Nephron (organoid): ENCODE measurements around the gene MSRB3.

Experiments used
- H3K27ac Mint-ChIP-seq, 3 experiments: 2 replicates each; pipeline ENCODE4 v1.8.0; 2020; ENCODE audit warnings: mixed read lengths in 3 of 3, mild to moderate bottlenecking in 2 of 3, moderate library complexity in 1 of 3
- H3K27me3 Mint-ChIP-seq: 2 replicates; pipeline ENCODE4 v1.8.0; 2021; ENCODE audit warnings: low read depth, mild to moderate bottlenecking, moderate library complexity, mixed read lengths
- H3K36me3 Mint-ChIP-seq: 2 replicates; pipeline ENCODE4 v1.8.0; 2020; ENCODE audit warnings: low read depth, mixed read lengths
- H3K4me1 Mint-ChIP-seq: 2 replicates; pipeline ENCODE4 v1.8.0; 2020; ENCODE audit warnings: mixed read lengths
- H3K4me3 Mint-ChIP-seq, 3 experiments: 2 replicates each; pipeline ENCODE4 v1.8.0; 2020; ENCODE audit warnings: mild to moderate bottlenecking in 3 of 3, mixed read lengths in 3 of 3, moderate library complexity in 2 of 3
- H3K9me3 Mint-ChIP-seq: 2 replicates; pipeline ENCODE4 v1.8.0; 2020; ENCODE audit warnings: mixed read lengths
- CTCF ChIP-seq, 3 experiments: fragments of 200-600 bp; sonication (generic); IDR thresholded peaks; one replicate each; pipeline ENCODE4 v1.5.0; 2021; ENCODE audit warnings: antibody characterized with exemption in 3 of 3; ENCODE audit not compliant: unreplicated experiment in 3 of 3

Gene MSRB3

GRCh38 chr12:65269603-65270002 is 8.9 kb upstream of the MSRB3 start:
- Mint-ChIP-seq H3K4me1 (no peaks in the 10 kb centered on the region), H3K27ac (no peak overlapping the region), H3K9me3 (no peaks in the 10 kb centered on the region), H3K36me3 (no peaks in the 10 kb centered on the region), H3K4me3 (no peak overlapping the region), H3K27me3 (no peaks in the 10 kb centered on the region)
- no peak for TF ChIP-seq CTCF (IDR thresholded peaks at IDR 0.05; ENCODE audit: unreplicated experiment in 3 of 3)

GRCh38 chr12:65274602-65275272 is 3.7 kb upstream of the MSRB3 start:
- no peak for TF ChIP-seq CTCF (IDR thresholded peaks at IDR 0.05; ENCODE audit: unreplicated experiment in 3 of 3)
- H3K9me3 Mint-ChIP-seq = no peaks in the 10 kb centered on the region
- H3K27me3 Mint-ChIP-seq = peaks cover 5% of the 10 kb centered on the region
- H3K4me1 Mint-ChIP-seq = peaks cover 5% of the 10 kb centered on the region
- no peak overlapping the region for H3K4me3 Mint-ChIP-seq
- H3K36me3 Mint-ChIP-seq = no peaks in the 10 kb centered on the region
- H3K27ac Mint-ChIP-seq = no peak overlapping the region

- TF ChIP-seq CTCF (IDR thresholded peaks at IDR 0.05; ENCODE audit: unreplicated experiment in 3 of 3) = no peak
- no peaks in the 10 kb centered on the region for H3K9me3 Mint-ChIP-seq
- peaks cover 10% of the 10 kb centered on the region for H3K4me1 Mint-ChIP-seq
- peaks cover 5% of the 10 kb centered on the region for H3K27me3 Mint-ChIP-seq
- no peaks in the 10 kb centered on the region for H3K36me3 Mint-ChIP-seq
- H3K4me3 Mint-ChIP-seq = peak overlapping the region in 2 of 3 experiments; percentile 15 to 47
- H3K27ac Mint-ChIP-seq = no peak overlapping the region
Measured at GRCh38 chr12:65275627-65276026, 2.9 kb upstream of the MSRB3 start.

GRCh38 chr12:65276916-65277530 is 1.5 kb upstream of the MSRB3 start:
- Mint-ChIP-seq H3K36me3 (no peaks in the 10 kb centered on the region), H3K27ac (no peak overlapping the region), H3K27me3 (peaks cover 5% of the 10 kb centered on the region), H3K4me3 (peak overlapping the region; percentile 51 to 63 (median 62)), H3K4me1 (peaks cover 10% of the 10 kb centered on the region), H3K9me3 (no peaks in the 10 kb centered on the region)
- TF ChIP-seq CTCF (IDR thresholded peaks at IDR 0.05; ENCODE audit: unreplicated experiment in 3 of 3) = no peak

- no peaks in the 10 kb centered on the region for H3K9me3 Mint-ChIP-seq
- H3K27me3 Mint-ChIP-seq = peaks cover 5% of the 10 kb centered on the region
- no peak for TF ChIP-seq CTCF (IDR thresholded peaks at IDR 0.05; ENCODE audit: unreplicated experiment in 3 of 3)
- no peaks in the 10 kb centered on the region for H3K36me3 Mint-ChIP-seq
- peak overlapping the region; percentile 78 to 88 (median 85) for H3K4me3 Mint-ChIP-seq
- peak overlapping the region in 2 of 3 experiments; percentile 58 to 81 for H3K27ac Mint-ChIP-seq
- peaks cover 10% of the 10 kb centered on the region for H3K4me1 Mint-ChIP-seq
Measured at GRCh38 chr12:65277994-65278575, 398 bp upstream of the MSRB3 start.
